Erythroblast (primary cell): ENCODE measurements around the gene EYA2.

ENCODE experiments used
- GATA1 ChIP-seq: IDR thresholded peaks from 2 replicates; pipeline ENCODE4 v1.6.1; 2011; ENCODE audit warnings: low read depth, mild to moderate bottlenecking, control low read depth, low read length, moderate library complexity
- POLR2A ChIP-seq: IDR thresholded peaks from 2 replicates; pipeline ENCODE4 v1.6.1; 2011; ENCODE audit warnings: mild to moderate bottlenecking, low read length

GRCh38 chr20:46853926-46854325, 40.7 kb upstream of the EYA2 start:
- TF ChIP-seq POLR2A (no peak), GATA1 (no peak)
